ENCODE data around the gene LRP1-AS.

The LRP1-AS gene

DNA sequence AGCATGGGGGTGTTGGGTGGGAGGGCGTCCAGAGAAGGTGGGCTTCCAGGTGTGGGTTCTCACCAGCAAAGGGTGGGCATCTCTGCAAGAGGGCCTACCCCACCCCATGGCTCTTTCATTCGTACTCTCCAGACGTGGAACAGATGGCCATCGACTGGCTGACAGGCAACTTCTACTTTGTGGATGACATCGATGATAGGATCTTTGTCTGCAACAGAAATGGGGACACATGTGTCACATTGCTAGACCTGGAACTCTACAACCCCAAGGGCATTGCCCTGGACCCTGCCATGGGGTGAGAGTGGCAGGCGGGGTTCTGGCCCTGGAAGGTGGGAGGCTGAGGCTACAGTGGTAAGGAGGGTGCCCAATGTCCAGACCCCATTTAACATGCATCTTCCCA, 6.7 kb upstream of the LRP1-AS start:
- H3K27ac ChIP-seq (ENCODE audit: low read depth in 2 of 2, low read length in 2 of 2) = no peak overlapping the region
- no peaks in the 10 kb centered on the region for H3K27me3 ChIP-seq (ENCODE audit: control insufficient read depth in 2 of 2, insufficient read depth in 2 of 2, low read length in 2 of 2)
- H3K4me1 ChIP-seq (ENCODE audit: control insufficient read depth in 2 of 2, insufficient read depth in 2 of 2, low read length in 2 of 2) = peaks cover 28 to 34% of the 10 kb centered on the region in 2 donors
- H3K9ac ChIP-seq (ENCODE audit: low read depth in 1 of 2, low read length in 2 of 2) = no peak overlapping the region
- H3K4me3 ChIP-seq (ENCODE audit: low read length in 2 of 2) = no peak overlapping the region
- H3K9me3 ChIP-seq (ENCODE audit: control insufficient read depth in 2 of 2, low read length in 2 of 2) = no peaks in the 10 kb centered on the region
- peaks cover 47 to 59% of the 10 kb centered on the region in 2 donors for H3K36me3 ChIP-seq (ENCODE audit: control insufficient read depth in 2 of 2, insufficient read depth in 2 of 2, low read length in 2 of 2)

DNA sequence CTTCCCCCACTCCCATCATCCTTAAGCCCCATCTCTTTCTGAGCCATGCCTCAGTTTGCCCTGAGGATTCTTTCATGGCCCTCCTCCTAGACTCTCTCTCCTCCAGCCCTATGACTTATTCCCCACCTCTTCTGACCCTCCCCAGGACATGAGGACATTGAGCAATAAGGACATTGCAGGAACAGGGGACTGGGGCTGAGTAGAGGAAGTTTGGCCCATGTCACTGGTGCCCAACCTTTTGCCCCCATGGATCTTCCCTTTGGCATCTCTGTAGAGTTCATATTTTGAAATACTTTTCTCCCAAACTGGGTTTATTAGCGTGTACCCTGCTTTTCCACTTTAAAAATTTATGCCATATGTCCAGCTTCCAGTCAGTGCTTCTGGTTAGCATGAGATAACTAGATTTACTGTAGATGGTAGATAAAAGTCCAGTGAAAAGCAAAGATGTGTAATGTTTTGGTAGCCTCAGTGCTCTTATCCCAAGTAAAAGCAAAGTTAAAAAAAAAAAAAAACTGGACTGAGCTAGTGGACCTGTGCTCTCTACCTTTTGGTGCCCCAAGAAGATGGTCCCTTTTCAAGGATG, 6.1 kb upstream of the LRP1-AS start:
- Histone ChIP-seq H3K36me3 (ENCODE audit: control insufficient read depth in 2 of 2, insufficient read depth in 2 of 2, low read length in 2 of 2) (peaks cover 41 to 54% of the 10 kb centered on the region in 2 donors), H3K9me3 (ENCODE audit: control insufficient read depth in 2 of 2, low read length in 2 of 2) (no peaks in the 10 kb centered on the region), H3K4me1 (ENCODE audit: control insufficient read depth in 2 of 2, insufficient read depth in 2 of 2, low read length in 2 of 2) (peaks cover 34 to 40% of the 10 kb centered on the region in 2 donors), H3K4me3 (ENCODE audit: low read length in 2 of 2) (no peak overlapping the region), H3K27ac (ENCODE audit: low read depth in 2 of 2, low read length in 2 of 2) (peak overlapping the region in 1 of 2 donors; percentile 74), H3K27me3 (ENCODE audit: control insufficient read depth in 2 of 2, insufficient read depth in 2 of 2, low read length in 2 of 2) (no peaks in the 10 kb centered on the region), H3K9ac (ENCODE audit: low read depth in 1 of 2, low read length in 2 of 2) (no peak overlapping the region)

DNA sequence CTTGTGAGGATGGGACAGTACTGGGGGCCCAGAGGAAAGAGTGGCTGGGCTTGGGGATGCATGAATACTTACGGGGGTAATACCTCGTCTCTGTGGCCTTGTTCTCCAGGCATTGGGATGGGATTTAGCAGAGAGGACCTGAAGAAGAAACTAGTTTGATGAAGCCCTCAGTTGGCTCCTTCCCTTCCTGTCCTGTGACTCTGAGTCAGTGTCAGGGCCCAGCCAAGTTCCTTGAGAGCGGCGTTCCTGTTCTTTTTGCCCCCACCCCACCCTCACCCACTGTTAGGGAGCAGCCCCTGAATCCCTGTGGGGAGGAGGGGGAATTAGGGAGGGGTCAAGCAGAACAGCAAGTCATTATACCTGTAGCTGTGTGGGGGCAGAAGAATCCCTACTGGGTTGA, 5.2 kb upstream of the LRP1-AS start:
- no peak overlapping the region for H3K4me3 ChIP-seq (ENCODE audit: low read length in 2 of 2)
- H3K27me3 ChIP-seq (ENCODE audit: control insufficient read depth in 2 of 2, insufficient read depth in 2 of 2, low read length in 2 of 2) = no peaks in the 10 kb centered on the region
- peaks cover 43 to 49% of the 10 kb centered on the region in 2 donors for H3K4me1 ChIP-seq (ENCODE audit: control insufficient read depth in 2 of 2, insufficient read depth in 2 of 2, low read length in 2 of 2)
- no peaks in the 10 kb centered on the region for H3K9me3 ChIP-seq (ENCODE audit: control insufficient read depth in 2 of 2, low read length in 2 of 2)
- H3K27ac ChIP-seq (ENCODE audit: low read depth in 2 of 2, low read length in 2 of 2) = peak overlapping the region; percentile 54 to 74
- no peak overlapping the region for H3K9ac ChIP-seq (ENCODE audit: low read depth in 1 of 2, low read length in 2 of 2)
- peaks cover 32 to 47% of the 10 kb centered on the region in 2 donors for H3K36me3 ChIP-seq (ENCODE audit: control insufficient read depth in 2 of 2, insufficient read depth in 2 of 2, low read length in 2 of 2)

DNA sequence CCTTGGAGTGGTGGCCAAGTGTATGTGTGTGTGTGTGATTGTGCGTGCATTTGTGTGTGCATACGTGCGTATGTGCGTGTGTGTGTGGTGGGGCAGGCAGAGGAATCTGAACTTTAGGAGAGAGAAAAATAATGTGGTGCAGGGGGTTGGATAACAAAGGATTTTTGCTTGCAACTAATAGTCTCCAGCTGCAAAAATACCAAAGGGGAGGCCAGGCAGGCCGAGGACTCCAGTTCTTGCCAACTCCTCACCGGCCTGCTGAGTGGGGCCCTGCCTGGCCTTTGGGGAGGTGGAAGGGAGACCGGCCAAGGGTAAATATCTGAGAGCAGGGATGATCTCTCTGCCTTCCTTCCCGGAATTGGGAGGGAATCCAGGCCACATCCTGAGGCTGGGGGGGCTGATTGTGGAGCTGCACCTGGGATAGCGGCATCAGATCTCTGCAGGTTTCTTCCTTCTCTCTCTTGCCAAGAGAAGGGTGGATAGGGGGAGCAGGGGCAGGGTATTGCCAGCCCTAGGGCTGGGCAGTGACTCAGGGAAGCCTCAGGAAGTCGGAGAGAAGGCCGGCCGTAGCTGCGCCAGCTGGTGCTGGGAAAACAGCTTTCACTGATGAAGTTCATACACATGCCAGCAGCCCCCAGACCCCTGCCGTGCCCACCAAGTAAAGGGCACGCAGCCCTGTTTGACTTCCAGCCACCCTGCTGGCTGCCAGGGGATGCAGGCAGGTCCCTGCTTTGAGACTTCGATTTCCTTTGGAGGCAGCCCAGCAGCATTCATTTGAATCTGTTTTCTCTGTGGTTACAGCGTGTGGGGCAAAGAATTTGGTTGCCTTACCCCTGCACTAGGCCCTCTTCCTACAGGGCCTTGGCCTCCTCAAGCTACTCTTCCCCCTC, 4.6 kb upstream of the LRP1-AS start:
- Histone ChIP-seq H3K4me1 (ENCODE audit: control insufficient read depth in 2 of 2, insufficient read depth in 2 of 2, low read length in 2 of 2) (peaks cover 49 to 55% of the 10 kb centered on the region in 2 donors), H3K36me3 (ENCODE audit: control insufficient read depth in 2 of 2, insufficient read depth in 2 of 2, low read length in 2 of 2) (peaks cover 30 to 42% of the 10 kb centered on the region in 2 donors), H3K9me3 (ENCODE audit: control insufficient read depth in 2 of 2, low read length in 2 of 2) (no peaks in the 10 kb centered on the region), H3K4me3 (ENCODE audit: low read length in 2 of 2) (no peak overlapping the region), H3K9ac (ENCODE audit: low read depth in 1 of 2, low read length in 2 of 2) (no peak overlapping the region), H3K27me3 (ENCODE audit: control insufficient read depth in 2 of 2, insufficient read depth in 2 of 2, low read length in 2 of 2) (no peaks in the 10 kb centered on the region), H3K27ac (ENCODE audit: low read depth in 2 of 2, low read length in 2 of 2) (peak overlapping the region; percentile 54 to 74)

DNA sequence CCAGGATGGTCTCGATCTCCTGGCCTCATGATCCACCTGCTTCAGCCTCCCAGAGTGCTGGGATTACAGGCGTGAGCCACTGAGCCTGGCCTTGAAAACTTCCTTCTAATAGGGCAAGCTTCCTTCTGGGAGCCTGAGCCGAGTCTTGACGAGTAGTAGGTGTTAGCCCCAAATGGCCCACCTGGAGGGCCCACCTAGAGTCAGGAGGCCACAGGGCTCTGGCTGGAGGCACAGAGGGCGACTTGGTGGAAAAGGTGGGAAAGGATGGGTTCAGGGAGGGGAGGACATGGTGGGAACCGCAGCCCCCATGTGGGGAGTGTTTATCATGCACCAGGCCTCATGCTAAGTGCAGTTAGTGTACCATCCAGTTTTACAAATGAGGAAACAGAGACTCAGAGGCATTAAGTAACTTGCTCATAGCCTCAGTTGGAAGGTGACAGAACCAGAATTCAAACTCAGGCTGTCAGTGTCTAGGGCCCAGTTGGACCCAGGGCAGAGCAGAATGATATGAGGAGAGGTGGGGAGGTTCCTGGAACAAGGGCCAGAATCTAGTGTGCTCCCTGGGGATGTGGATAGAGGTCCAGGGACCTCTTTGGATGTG, 3.1 kb upstream of the LRP1-AS start:
- peaks cover 62 to 69% of the 10 kb centered on the region in 2 donors for H3K4me1 ChIP-seq (ENCODE audit: control insufficient read depth in 2 of 2, insufficient read depth in 2 of 2, low read length in 2 of 2)
- H3K27ac ChIP-seq (ENCODE audit: low read depth in 2 of 2, low read length in 2 of 2) = peak overlapping the region; percentile 2 to 93
- H3K9ac ChIP-seq (ENCODE audit: low read depth in 1 of 2, low read length in 2 of 2) = no peak overlapping the region

DNA sequence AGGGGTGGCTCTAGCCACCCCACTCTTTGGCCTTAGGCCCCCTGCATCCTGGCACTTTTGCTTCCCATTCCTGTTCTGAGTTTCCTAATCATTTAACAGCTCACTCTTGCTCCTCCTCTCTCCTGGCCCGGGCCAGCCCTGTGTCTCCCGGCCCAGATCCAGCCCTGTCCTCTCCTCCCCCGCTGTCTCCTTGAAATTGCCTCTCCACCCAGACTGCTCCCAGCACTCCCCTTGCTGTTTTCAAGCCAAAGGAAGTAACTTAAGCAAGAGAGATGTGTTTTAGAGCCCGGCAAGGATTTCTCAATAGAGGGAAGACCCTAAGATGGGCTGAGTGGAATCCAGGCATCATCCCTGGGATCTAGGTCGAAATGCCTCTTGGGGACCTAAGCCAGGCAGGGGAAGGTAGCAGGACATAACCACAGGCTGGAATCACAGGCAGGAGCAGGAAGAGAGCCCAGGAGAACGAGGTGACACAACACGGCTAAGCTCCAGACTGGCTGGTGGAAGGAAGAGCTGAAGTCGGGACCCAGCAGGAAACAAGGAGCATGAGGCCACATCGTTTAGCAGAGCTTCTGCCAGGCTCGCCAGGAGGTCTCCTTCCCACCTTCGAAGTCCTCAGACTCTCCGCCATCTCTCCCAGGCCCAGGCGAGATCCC, 2.0 kb upstream of the LRP1-AS start:
- peaks cover 24 to 35% of the 10 kb centered on the region in 2 donors for H3K36me3 ChIP-seq (ENCODE audit: control insufficient read depth in 2 of 2, insufficient read depth in 2 of 2, low read length in 2 of 2)
- peaks cover 63 to 73% of the 10 kb centered on the region in 2 donors for H3K4me1 ChIP-seq (ENCODE audit: control insufficient read depth in 2 of 2, insufficient read depth in 2 of 2, low read length in 2 of 2)
- peak overlapping the region; percentile 6 to 26 for H3K4me3 ChIP-seq (ENCODE audit: low read length in 2 of 2)
- H3K27ac ChIP-seq (ENCODE audit: low read depth in 2 of 2, low read length in 2 of 2) = peak overlapping the region; percentile 81 to 93
- H3K27me3 ChIP-seq (ENCODE audit: control insufficient read depth in 2 of 2, insufficient read depth in 2 of 2, low read length in 2 of 2) = no peaks in the 10 kb centered on the region
- peak overlapping the region; percentile 57 to 68 for H3K9ac ChIP-seq (ENCODE audit: low read depth in 1 of 2, low read length in 2 of 2)
- H3K9me3 ChIP-seq (ENCODE audit: control insufficient read depth in 2 of 2, low read length in 2 of 2) = no peaks in the 10 kb centered on the region

More for the DNA sequence above, 3.1 kb upstream of the LRP1-AS start:
- H3K4me3 ChIP-seq (ENCODE audit: low read length in 2 of 2) = no peak overlapping the region
- no peaks in the 10 kb centered on the region for H3K9me3 ChIP-seq (ENCODE audit: control insufficient read depth in 2 of 2, low read length in 2 of 2)
- H3K27me3 ChIP-seq (ENCODE audit: control insufficient read depth in 2 of 2, insufficient read depth in 2 of 2, low read length in 2 of 2) = no peaks in the 10 kb centered on the region
- peaks cover 25 to 34% of the 10 kb centered on the region in 2 donors for H3K36me3 ChIP-seq (ENCODE audit: control insufficient read depth in 2 of 2, insufficient read depth in 2 of 2, low read length in 2 of 2)

DNA sequence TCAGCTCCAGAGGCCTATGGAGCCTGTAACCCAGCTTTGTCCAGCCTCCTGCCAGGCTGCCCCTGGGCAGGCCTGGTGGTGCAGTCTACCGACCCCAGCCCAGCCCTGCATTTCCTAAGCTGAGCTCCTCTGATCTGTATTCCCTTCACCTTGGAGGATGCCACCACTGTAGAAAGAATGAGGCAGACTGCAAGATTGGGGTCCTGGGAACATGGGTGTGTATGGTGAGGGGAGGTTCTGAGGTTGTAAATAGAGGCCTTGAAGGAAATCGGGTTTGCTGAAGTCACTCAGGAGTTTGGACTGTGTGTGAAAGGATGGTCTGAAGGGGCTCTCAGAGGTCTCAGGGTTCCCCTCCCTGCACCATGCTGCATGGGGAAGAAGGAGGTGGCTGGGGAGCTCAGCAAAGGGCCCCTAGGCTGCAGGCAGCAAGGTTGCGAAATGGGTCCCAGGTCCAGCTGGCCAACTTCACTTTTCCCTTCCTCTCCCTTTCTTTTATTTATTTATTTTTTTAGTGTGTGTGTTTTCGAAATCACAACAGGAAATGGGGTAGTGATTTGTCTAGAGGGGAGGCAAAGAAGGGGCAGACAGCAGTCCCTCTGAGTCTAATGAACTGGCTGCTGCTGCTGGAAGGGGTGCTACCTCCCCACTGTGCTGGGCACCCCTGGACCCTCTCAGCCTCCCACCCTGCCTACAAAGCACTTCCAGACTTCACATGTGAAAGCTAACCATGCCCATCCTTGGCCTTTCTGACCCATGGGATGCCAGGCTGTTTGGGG, 1.2 kb upstream of the LRP1-AS start:
- Histone ChIP-seq H3K4me3 (ENCODE audit: low read length in 2 of 2) (peak overlapping the region; percentile 2 to 37), H3K4me1 (ENCODE audit: control insufficient read depth in 2 of 2, insufficient read depth in 2 of 2, low read length in 2 of 2) (peaks cover 63 to 73% of the 10 kb centered on the region in 2 donors), H3K9me3 (ENCODE audit: control insufficient read depth in 2 of 2, low read length in 2 of 2) (no peaks in the 10 kb centered on the region), H3K27me3 (ENCODE audit: control insufficient read depth in 2 of 2, insufficient read depth in 2 of 2, low read length in 2 of 2) (no peaks in the 10 kb centered on the region), H3K9ac (ENCODE audit: low read depth in 1 of 2, low read length in 2 of 2) (peak overlapping the region; percentile 57 to 68), H3K27ac (ENCODE audit: low read depth in 2 of 2, low read length in 2 of 2) (peak overlapping the region; percentile 81 to 93), H3K36me3 (ENCODE audit: control insufficient read depth in 2 of 2, insufficient read depth in 2 of 2, low read length in 2 of 2) (peaks cover 20 to 34% of the 10 kb centered on the region in 2 donors)

DNA sequence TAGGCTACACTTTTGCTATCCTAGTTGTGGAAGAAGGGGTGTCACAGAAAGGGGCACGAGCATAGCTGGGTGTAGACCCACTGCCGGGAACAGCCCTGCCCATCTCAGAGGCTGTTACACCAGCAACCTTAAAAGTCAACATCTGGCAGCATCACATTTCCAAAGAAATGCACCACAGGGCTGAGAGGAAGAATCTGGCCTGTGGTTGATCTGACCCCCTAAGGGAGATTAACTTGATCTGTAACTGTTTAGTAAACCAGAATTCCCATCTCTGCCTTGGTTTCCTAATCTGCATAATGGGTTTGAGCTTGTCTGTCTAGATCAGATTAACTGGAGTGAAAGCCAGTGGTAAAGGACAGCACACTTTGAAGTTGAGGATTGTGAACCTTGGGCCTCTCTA, 1.3 kb downstream of the LRP1-AS start:
- Histone ChIP-seq H3K4me1 (ENCODE audit: control insufficient read depth in 2 of 2, insufficient read depth in 2 of 2, low read length in 2 of 2) (peaks cover 53 to 55% of the 10 kb centered on the region in 2 donors), H3K36me3 (ENCODE audit: control insufficient read depth in 2 of 2, insufficient read depth in 2 of 2, low read length in 2 of 2) (peaks cover 34 to 48% of the 10 kb centered on the region in 2 donors), H3K9ac (ENCODE audit: low read depth in 1 of 2, low read length in 2 of 2) (peak overlapping the region in 1 of 2 donors; percentile 34)

DNA sequence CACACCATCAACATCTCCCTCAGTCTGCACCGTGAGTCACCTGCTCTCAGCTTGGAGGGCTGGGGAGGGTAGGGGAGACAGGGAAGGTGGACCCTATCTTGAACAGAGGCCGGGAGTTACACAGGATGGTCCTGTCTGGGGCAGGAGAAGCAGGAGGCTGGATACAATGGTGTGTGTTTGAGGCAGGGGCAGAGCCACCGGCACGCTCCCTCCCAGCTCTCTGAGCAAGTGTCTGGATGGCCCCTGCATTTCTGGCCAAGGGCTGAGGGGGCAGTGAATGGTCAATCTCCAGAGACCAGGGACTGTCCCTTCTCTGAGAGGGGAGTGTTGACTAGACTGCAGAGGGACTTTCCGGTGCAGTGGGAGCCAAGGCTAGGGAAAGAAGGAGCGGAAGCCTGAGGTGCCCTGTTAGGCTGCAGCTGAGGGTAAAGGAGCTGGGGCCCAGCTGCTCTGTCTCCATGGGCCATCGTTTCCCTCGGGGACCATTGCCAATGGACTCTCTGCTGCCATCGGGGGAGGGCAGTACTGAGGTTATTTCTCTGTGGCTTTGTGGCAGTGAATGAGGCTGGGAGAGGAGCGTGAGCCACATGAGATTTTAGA, 1.9 kb downstream of the LRP1-AS start:
- Histone ChIP-seq H3K4me3 (ENCODE audit: low read length in 2 of 2) (no peak overlapping the region), H3K27me3 (ENCODE audit: control insufficient read depth in 2 of 2, insufficient read depth in 2 of 2, low read length in 2 of 2) (no peaks in the 10 kb centered on the region), H3K9me3 (ENCODE audit: control insufficient read depth in 2 of 2, low read length in 2 of 2) (no peaks in the 10 kb centered on the region), H3K27ac (ENCODE audit: low read depth in 2 of 2, low read length in 2 of 2) (peak overlapping the region; percentile 85 to 93), H3K9ac (ENCODE audit: low read depth in 1 of 2, low read length in 2 of 2) (no peak overlapping the region), H3K36me3 (ENCODE audit: control insufficient read depth in 2 of 2, insufficient read depth in 2 of 2, low read length in 2 of 2) (peaks cover 34 to 47% of the 10 kb centered on the region in 2 donors), H3K4me1 (ENCODE audit: control insufficient read depth in 2 of 2, insufficient read depth in 2 of 2, low read length in 2 of 2) (peaks cover 48 to 52% of the 10 kb centered on the region in 2 donors)

More for the DNA sequence above, 1.3 kb downstream of the LRP1-AS start:
- Histone ChIP-seq H3K4me3 (ENCODE audit: low read length in 2 of 2) (no peak overlapping the region), H3K9me3 (ENCODE audit: control insufficient read depth in 2 of 2, low read length in 2 of 2) (no peaks in the 10 kb centered on the region), H3K27me3 (ENCODE audit: control insufficient read depth in 2 of 2, insufficient read depth in 2 of 2, low read length in 2 of 2) (no peaks in the 10 kb centered on the region), H3K27ac (ENCODE audit: low read depth in 2 of 2, low read length in 2 of 2) (peak overlapping the region; percentile 85 to 93)

All from mucosa of rectum (tissue), 2 donors.